K562 (cell line): ENCODE data around the gene IGLL1. TPM values are rescaled to one million over a fixed set of nuclear protein-coding genes. Genes with fewer than 3 reads are reported as not detected.
A peak's percentile ranks its signal among the peaks of the same experiment; 100 is the strongest.

Experiments
- ATAC-seq: fragments of 200-7000 bp; cut with Tn5 transposase; 3 replicates; pipeline ENCODE4 v1.9.1; 2020; ENCODE audit warnings: moderate library complexity
- BruUV-seq: library from RNA; stranded (reverse); fragments of 400-500 nt; replicated peaks from 2 replicates; lab custom pipeline; 2021; lab: Mats Ljungman, UMichigan
- CTCF ChIA-PET: fragments of 300-600 bp; formaldehyde crosslinking; extraction: SDS; loops from one replicate; lab custom pipeline; 2021; ENCODE audit warnings: low intra/inter-chr PET ratio; lab: Yijun Ruan, JAX
- POLR2A ChIA-PET: fragments of 300-600, 350-650 bp; sonication (Branson Sonifier 250); formaldehyde crosslinking; extraction: SDS; loops from one replicate; lab custom pipeline; 2021; ENCODE audit warnings: antibody characterized with exemption, inconsistent platforms; lab: Yijun Ruan, JAX
- DNase-seq, 4 experiments: peaks; one replicate each; pipeline versions ENCODE4 v3.0.0 to v3.0.0-alpha.2; 2011 to 2018; ENCODE audit warnings: low spot score in 3 of 4, mixed read lengths in 3 of 4; ENCODE audit errors: extremely low read depth in 1 of 4
- FAIRE-seq: peaks from 2 replicates; lab custom pipeline; 2011; peaks lifted over from hg19 to GRCh38; lab: Jason Lieb, UNC
- H2AFZ ChIP-seq: 2 replicates; pipeline ENCODE4 v1.6.0; 2011; ENCODE audit warnings: low read depth, low read length, control low read depth, inconsistent platforms
- H3K27ac ChIP-seq: fragments of 200-600 bp; 3 replicates; pipeline ENCODE4 v1.8.0; 2011; ENCODE audit warnings: low read depth, mild to moderate bottlenecking, control low read depth, inconsistent platforms, low read length, moderate library complexity, mixed read lengths; ENCODE audit errors: extremely low read depth
- H3K27me3 ChIP-seq, 2 experiments: fragments of 300-600 bp in 1 of 2; 2 replicates in 1 of 2; 3 replicates in 1 of 2; pipeline versions ENCODE4 v1.6.0 to v1.8.0; 2011; ENCODE audit warnings: inconsistent platforms in 2 of 2, low read length in 2 of 2, mild to moderate bottlenecking in 1 of 2, mixed read lengths in 1 of 2, moderate library complexity in 1 of 2; ENCODE audit not compliant: control insufficient read depth in 2 of 2, insufficient read depth in 2 of 2
- H3K36me3 ChIP-seq: fragments of 300-600 bp; 3 replicates; pipeline ENCODE4 v1.8.0; 2011; ENCODE audit warnings: mild to moderate bottlenecking, low read length, inconsistent platforms; ENCODE audit not compliant: control insufficient read depth, insufficient read depth
- H3K4me1 ChIP-seq, 2 experiments: fragments of 200-600 bp in 1 of 2; replicated peaks in 1 of 2; 2 replicates in 1 of 2; 3 replicates in 1 of 2; pipeline versions ENCODE4 v1.5.1 to v1.8.0; 2011; ENCODE audit warnings: inconsistent platforms in 2 of 2, low read length in 2 of 2, mild to moderate bottlenecking in 1 of 2, mixed read lengths in 1 of 2, moderate library complexity in 1 of 2; ENCODE audit not compliant: control insufficient read depth in 2 of 2, insufficient read depth in 2 of 2
- H3K4me2 ChIP-seq: 2 replicates; pipeline ENCODE4 v1.6.1; 2011; ENCODE audit warnings: low read length, control low read depth, inconsistent platforms, mixed read lengths; ENCODE audit not compliant: insufficient read depth
- H3K4me3 ChIP-seq: fragments of 200-600 bp; sonication (generic), shearing (Covaris generic); 2 replicates; pipeline ENCODE4 v1.5.1; 2016; ENCODE audit warnings: control low read depth, inconsistent platforms
- H3K79me2 ChIP-seq: fragments of 200-600 bp; 3 replicates; pipeline ENCODE4 v1.8.0; 2011; ENCODE audit warnings: low read length, inconsistent platforms; ENCODE audit not compliant: control insufficient read depth, insufficient read depth
- H3K9ac ChIP-seq, 2 experiments: 2 replicates each; pipeline versions ENCODE4 v1.6.0 to v1.6.1; 2011; ENCODE audit warnings: low read depth in 2 of 2, low read length in 2 of 2, control low read depth in 1 of 2, inconsistent platforms in 1 of 2, mild to moderate bottlenecking in 1 of 2, mixed read lengths in 1 of 2; ENCODE audit not compliant: insufficient read depth in 1 of 2
- H3K9me1 ChIP-seq: one replicate; pipeline ENCODE4 v1.6.0; 2011; ENCODE audit warnings: inconsistent platforms, mild to moderate bottlenecking, low read length, moderate library complexity; ENCODE audit not compliant: control insufficient read depth, insufficient read depth
- H3K9me3 ChIP-seq: replicated peaks from 2 replicates; pipeline ENCODE4 v1.5.1; 2011; ENCODE audit warnings: low read depth, low read length, inconsistent platforms; ENCODE audit not compliant: control insufficient read depth, insufficient read depth
- H4K20me1 ChIP-seq: replicated peaks from 2 replicates; pipeline ENCODE4 v1.6.1; 2011; ENCODE audit warnings: low read length, inconsistent platforms, mixed read lengths; ENCODE audit not compliant: control insufficient read depth, insufficient read depth
- BCOR ChIP-seq: fragments of 450-650 bp; IDR thresholded peaks from 2 replicates; pipeline ENCODE4 v1.6.1; 2016
- CHD4 ChIP-seq: fragments of 200-600 bp; sonication (generic); IDR thresholded peaks from 3 replicates; pipeline ENCODE4 v1.6.1; 2012; ENCODE audit warnings: low read depth, mild to moderate bottlenecking, mixed read lengths, low read length, inconsistent platforms; ENCODE audit not compliant: insufficient read depth, insufficient replicate concordance, poor library complexity, severe bottlenecking
- RBM25 ChIP-seq: fragments of 200-400 bp; formaldehyde crosslinking; IDR thresholded peaks from 2 replicates; pipeline ENCODE4 v1.6.1; 2018; ENCODE audit warnings: low read length, low read depth, moderate library complexity; ENCODE audit not compliant: severe bottlenecking
- TBL1XR1 ChIP-seq, 2 experiments: IDR thresholded peaks; 2 replicates each; pipeline ENCODE4 v1.6.1; 2012; ENCODE audit warnings: improper control_type of control experiment in 2 of 2, low read length in 2 of 2, mild to moderate bottlenecking in 1 of 2
- WGBS: fragments of 100-300 bp; shearing (Covaris generic); methylation state at CpG from one replicate; pipeline ENCODE4 v1.1.6; 2016; ENCODE audit warnings: low coverage, mixed read lengths; ENCODE audit not compliant: insufficient coverage; ENCODE audit errors: missing lambda C conversion rate; 5-methylcytosine and 5-hydroxymethylcytosine counted together
- in situ Hi-C: fragments of 300-500 bp; cut with MboI; formaldehyde crosslinking; loops from 4 replicates; pipeline ENCODE4 v1.15.0; 2018; ENCODE audit warnings: inconsistent platforms, mixed read lengths
- intact Hi-C: fragments of 100-400 bp; cut with micrococcal nuclease; formaldehyde crosslinking; loops from 2 replicates; pipeline ENCODE4 v1.14.2; 2022
- polyA plus RNA-seq, 8 experiments: library from polyadenylated mRNA; depleted of rRNA in 4 of 8; stranded (reverse) in 5 of 8; unstranded in 3 of 8; fragments of >200 nt; fragmentation: Nextera tagmentation in 2 of 8; fragmentation: Illumina TruSeq in 1 of 8; extraction: Ambion mirVana in 2 of 8; extraction: Trizol in 1 of 8; gene quantifications; 2 replicates each; pipeline versions ENCODE4 v1.2.1 to v1.2.3, GENCODE V29; 2011 to 2014; ENCODE audit warnings: inconsistent platforms in 1 of 8, missing spikeins in 1 of 8
- total RNA-seq, 7 experiments: library from RNA; depleted of rRNA in 6 of 7; stranded (reverse); fragments of >200 nt in 6 of 7; fragmentation: Illumina TruSeq in 2 of 7; extraction: Trizol in 2 of 7; gene quantifications; 2 replicates each; pipeline versions ENCODE4 v1.2.1 to v1.2.3, GENCODE V29; 2011 to 2021; ENCODE audit warnings: low replicate concordance in 1 of 7
- TF ChIP-seq, protein P1 (sequence below): sonication (generic); formaldehyde crosslinking; IDR thresholded peaks from 2 replicates; pipeline ENCODE4 v1.8.0; 2022; ENCODE audit warnings: mild to moderate bottlenecking, missing genetic modification reagents
- TF ChIP-seq, protein P2 (sequence below): sonication (generic); formaldehyde crosslinking; IDR thresholded peaks from 2 replicates; pipeline ENCODE4 v1.8.1; 2023; ENCODE audit warnings: mild to moderate bottlenecking, missing genetic modification reagents
- TF ChIP-seq, protein P3 (sequence below): conservative IDR thresholded peaks from 2 replicates; pipeline ENCODE4 v1.6.1; 2011; ENCODE audit warnings: low read depth, mild to moderate bottlenecking, low read length; ENCODE audit not compliant: control insufficient read depth

IGLL1 gene
- total and polyA plus RNA-seq, 9 of the 15 experiments (the other 6 are each of a cell fraction or from before 2014, with no cell fraction given) = 0.10 to 0.32 (median 0.20) TPM; not detected in 6

DNA sequence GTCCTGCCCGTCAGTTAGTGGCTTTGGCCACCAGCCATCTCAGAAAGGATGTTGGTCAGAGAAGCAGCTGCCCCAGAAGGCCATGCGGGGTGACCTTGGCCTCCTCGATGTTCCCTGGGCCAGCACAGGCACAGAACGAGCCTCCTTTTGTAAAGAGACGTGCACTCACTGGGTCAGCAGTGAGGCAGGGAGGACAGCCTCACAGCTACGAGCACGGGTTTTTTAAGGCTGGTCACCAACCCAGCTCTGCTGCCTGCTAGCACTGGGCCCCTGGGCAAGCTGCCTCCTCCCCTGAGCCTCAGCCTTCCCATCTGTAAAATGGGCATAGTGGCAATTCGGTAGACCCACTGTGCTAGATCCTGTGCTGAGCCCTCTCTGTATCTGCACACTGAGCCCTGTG is 10.8 kb downstream of the IGLL1 start:
- no peak overlapping the region for H3K4me2 ChIP-seq
- ChIA-PET CTCF (no interaction called here), POLR2A (interaction anchor here (0.7 kb wide), 1 partner anchor 24 kb away, joined by 4 read pairs; no protein-coding TSS in a partner anchor)
- peaks cover 0 to 21% of the 10 kb centered on the region in 2 experiments; a peak in 3 of 5 replicates for H3K27me3 ChIP-seq
- H3K4me1 ChIP-seq = peaks cover 0 to 9% of the 10 kb centered on the region in 2 experiments; a peak in 2 of 5 replicates
- FAIRE-seq (no peak), ATAC-seq (no peak), DNase-seq (no peak)
- BruUV-seq = no TSS peak
- no peaks in the 10 kb centered on the region for H3K9me1 ChIP-seq
- no peaks in the 10 kb centered on the region for H3K36me3 ChIP-seq
- H2AFZ ChIP-seq = no peak overlapping the region
- H3K9me3 ChIP-seq = no peaks in the 10 kb centered on the region
- in situ Hi-C loops = no loop called here
- H3K4me3 ChIP-seq = no peak overlapping the region
- intact Hi-C loops = no loop called here
- no peaks in the 10 kb centered on the region for H4K20me1 ChIP-seq
- no peak overlapping the region for H3K9ac ChIP-seq
- TF ChIP-seq, protein P1, sequence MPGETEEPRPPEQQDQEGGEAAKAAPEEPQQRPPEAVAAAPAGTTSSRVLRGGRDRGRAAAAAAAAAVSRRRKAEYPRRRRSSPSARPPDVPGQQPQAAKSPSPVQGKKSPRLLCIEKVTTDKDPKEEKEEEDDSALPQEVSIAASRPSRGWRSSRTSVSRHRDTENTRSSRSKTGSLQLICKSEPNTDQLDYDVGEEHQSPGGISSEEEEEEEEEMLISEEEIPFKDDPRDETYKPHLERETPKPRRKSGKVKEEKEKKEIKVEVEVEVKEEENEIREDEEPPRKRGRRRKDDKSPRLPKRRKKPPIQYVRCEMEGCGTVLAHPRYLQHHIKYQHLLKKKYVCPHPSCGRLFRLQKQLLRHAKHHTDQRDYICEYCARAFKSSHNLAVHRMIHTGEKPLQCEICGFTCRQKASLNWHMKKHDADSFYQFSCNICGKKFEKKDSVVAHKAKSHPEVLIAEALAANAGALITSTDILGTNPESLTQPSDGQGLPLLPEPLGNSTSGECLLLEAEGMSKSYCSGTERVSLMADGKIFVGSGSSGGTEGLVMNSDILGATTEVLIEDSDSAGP = no peak
- TF ChIP-seq RBM25 = peak; percentile 54
- peak; percentile 47 for TF ChIP-seq BCOR
- no peak for TF ChIP-seq CHD4
- TF ChIP-seq, protein P2, sequence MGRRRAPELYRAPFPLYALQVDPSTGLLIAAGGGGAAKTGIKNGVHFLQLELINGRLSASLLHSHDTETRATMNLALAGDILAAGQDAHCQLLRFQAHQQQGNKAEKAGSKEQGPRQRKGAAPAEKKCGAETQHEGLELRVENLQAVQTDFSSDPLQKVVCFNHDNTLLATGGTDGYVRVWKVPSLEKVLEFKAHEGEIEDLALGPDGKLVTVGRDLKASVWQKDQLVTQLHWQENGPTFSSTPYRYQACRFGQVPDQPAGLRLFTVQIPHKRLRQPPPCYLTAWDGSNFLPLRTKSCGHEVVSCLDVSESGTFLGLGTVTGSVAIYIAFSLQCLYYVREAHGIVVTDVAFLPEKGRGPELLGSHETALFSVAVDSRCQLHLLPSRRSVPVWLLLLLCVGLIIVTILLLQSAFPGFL (CRISPR knock-in tag) = no peak
- TF ChIP-seq, protein P3, sequence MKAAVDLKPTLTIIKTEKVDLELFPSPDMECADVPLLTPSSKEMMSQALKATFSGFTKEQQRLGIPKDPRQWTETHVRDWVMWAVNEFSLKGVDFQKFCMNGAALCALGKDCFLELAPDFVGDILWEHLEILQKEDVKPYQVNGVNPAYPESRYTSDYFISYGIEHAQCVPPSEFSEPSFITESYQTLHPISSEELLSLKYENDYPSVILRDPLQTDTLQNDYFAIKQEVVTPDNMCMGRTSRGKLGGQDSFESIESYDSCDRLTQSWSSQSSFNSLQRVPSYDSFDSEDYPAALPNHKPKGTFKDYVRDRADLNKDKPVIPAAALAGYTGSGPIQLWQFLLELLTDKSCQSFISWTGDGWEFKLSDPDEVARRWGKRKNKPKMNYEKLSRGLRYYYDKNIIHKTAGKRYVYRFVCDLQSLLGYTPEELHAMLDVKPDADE = no peak
- TF ChIP-seq TBL1XR1 (IDR thresholded peaks at IDR 0.05; ENCODE audit: low read length in 2 of 2) = no peak
- no peaks in the 10 kb centered on the region for H3K79me2 ChIP-seq
- H3K27ac ChIP-seq = no peak overlapping the region
- 11% methylated on average over 8 of the region's 8 CpGs for whole genome bisulfite sequencing
